GM15510 (cell line): ENCODE data around the gene ATF2.

Experiments
- POLR2A ChIP-seq: IDR thresholded peaks from 3 replicates; pipeline ENCODE4 v1.6.1; 2011; ENCODE audit warnings: borderline replicate concordance; ENCODE audit not compliant: insufficient read length; ENCODE audit errors: extremely low read depth

Gene ATF2

GRCh38 chr2:175136334-175137215 lies 31.4 kb downstream of the ATF2 start:
- TF ChIP-seq POLR2A, result no peak

DNA sequence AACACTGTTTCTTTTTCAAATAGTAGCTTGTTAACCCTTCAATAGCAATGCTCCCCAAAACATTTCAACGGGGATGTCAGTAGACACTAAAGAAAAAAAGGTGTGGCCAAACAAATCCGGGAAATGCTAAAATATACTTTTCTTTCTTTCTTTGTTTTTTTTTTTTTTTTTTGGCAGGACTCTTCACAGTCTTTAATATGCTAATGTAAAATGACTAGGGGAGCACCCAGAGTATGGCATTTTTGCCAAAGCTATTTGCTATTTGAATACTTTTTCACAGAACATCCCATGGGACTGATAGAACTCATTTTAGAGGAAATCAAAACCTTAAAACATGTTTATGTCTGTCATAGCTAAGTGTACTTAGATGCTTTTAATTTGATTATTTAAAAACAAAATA lies 32.1 kb downstream of the ATF2 start:
- no peak for TF ChIP-seq POLR2A

DNA sequence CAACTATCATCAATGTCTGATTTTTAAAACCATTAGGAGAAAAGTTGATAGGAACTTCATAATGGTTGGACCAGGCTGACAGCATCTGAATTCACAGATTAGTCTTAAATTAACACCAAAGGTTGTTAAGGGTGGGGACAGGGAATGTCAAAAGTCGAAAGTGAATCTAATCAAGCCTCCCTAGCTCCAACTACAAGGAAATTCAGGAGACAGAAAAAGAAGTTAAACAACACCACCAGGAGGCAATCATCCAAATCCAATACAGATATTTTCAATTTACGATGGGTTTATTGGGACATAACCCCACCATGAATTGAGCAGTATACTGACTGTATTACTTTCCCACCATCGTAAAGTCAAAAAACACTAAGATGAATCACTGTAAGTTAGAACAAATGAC lies 32.8 kb downstream of the ATF2 start:
- no peak for TF ChIP-seq POLR2A

DNA sequence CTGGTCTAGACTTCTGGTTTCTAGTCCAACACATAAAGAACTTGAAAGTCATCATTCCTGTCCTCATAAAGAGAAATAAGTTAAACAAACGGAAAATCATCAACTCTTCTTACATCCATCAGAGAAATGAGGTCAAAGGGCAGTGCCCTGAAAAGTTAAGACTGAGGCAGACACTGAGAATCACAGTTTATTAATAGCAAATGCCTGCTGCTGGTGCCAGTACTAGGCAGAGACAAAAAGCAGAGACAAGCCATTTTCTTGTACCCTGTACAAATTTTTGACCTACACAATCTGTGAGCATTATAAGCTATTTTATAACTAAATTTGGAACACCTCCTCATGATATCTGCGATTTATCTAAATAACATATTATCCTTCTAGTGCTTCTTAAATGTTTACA lies 36.8 kb downstream of the ATF2 start:
- TF ChIP-seq POLR2A, result no peak

DNA sequence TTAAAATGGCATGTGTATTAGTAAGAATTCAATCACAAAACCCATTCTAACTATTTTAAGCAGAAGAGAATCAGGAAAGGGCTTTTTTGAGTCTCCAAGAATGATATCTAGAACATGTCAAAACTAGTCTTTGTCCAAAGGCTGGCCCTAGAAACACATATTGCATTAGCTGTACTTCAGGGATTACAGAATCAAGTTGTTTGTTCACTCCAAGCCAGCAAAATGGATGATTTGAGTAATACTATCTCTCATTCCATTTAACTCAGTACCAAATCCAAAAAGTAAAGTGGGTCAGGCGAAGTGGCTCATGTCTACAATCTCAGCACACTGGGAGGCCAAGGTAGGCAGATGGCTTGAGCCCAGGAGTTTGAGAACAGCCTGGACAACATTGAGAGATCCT lies 41.3 kb downstream of the ATF2 start:
- no peak for TF ChIP-seq POLR2A

- TF ChIP-seq POLR2A, result no peak
Measured at GRCh38 chr2:175123254-175123653, 44.7 kb downstream of the ATF2 start.

- no peak for TF ChIP-seq POLR2A
Measured at GRCh38 chr2:175111200-175111657, 56.8 kb downstream of the ATF2 start.

DNA sequence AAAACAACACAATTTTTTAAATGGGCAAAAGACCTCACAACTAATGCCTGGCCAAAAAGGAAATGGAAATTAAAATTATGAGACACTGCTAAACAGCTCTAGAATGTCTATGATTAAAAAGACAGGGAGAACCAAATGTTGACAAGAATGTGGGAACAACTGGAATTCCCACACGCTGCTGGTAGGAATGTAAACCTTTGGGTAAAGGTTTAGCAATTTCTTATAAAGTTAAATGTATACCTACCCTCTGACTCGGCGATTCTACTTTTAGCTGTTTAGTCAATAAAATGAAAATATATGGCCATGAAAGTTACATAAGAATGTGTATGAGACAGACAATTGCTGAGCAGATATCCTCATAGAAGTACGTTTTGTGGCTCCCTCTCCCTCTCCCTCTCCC lies 60.9 kb downstream of the ATF2 start:
- TF ChIP-seq POLR2A, result no peak

GRCh38 chr2:175103191-175103590 lies 64.8 kb downstream of the ATF2 start:
- TF ChIP-seq POLR2A, result no peak

DNA sequence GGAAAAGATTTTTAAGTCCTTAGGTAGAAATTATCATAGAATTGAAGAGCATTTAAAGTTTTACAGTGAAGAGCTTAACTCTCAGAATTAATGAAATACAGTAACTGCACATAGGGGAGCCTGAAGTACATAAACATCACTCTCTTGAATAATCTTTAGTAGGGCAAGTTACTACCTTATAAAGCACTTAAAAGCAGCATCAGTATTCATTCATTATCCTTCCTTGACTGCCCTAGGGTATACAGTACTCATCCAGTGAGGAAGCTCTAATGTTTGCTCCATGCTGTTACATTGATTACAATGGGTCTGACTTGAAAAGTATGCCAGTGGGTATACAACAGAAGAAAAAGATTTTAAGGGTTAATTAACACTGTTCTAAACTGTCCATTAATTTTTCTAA lies 66.5 kb downstream of the ATF2 start:
- TF ChIP-seq POLR2A, result no peak

GRCh38 chr2:175097297-175097696 lies 70.7 kb downstream of the ATF2 start:
- TF ChIP-seq POLR2A, result no peak

DNA sequence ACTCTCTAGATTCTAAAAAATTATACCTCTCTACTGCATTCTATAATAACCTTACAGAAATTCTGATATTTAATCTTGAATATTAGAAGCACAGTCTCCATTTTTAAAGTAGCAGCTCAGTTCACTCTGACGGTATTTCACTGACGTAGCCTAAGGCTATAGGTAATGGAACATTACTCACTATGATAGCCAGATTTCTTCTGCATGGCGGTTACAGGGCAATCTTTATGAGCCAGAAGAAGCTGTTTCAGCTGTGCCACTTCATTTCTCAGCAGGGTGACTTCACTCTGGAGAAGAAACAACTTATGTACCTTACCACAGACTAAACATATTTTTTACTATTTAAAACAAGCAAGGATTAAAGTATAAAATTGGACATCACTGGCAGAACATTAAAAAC lies 87.5 kb downstream of the ATF2 start:
- TF ChIP-seq POLR2A, result no peak

GRCh38 chr2:175076272-175076671 lies 91.7 kb downstream of the ATF2 start:
- no peak for TF ChIP-seq POLR2A

GRCh38 chr2:175074478-175074877 lies 93.5 kb downstream of the ATF2 start:
- TF ChIP-seq POLR2A, result no peak

DNA sequence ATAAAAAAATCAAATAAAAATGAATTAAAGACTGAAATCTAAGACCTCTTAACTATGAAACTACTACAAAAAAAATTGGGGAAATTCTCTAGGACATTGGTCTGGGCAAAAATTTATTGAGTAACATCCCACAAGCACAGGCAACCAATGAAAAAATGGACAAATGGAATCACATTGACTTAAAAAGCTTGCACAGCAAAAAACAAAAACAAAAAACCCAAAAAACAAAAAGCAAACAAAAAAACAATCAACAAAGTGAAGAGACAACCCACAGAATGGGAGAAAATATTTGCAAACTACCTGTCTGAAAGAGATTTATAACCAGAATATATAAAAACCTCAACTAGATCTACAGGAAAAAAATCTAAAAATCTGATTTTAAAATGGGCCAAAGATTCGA lies 99.5 kb downstream of the ATF2 start:
- no peak for TF ChIP-seq POLR2A

DNA sequence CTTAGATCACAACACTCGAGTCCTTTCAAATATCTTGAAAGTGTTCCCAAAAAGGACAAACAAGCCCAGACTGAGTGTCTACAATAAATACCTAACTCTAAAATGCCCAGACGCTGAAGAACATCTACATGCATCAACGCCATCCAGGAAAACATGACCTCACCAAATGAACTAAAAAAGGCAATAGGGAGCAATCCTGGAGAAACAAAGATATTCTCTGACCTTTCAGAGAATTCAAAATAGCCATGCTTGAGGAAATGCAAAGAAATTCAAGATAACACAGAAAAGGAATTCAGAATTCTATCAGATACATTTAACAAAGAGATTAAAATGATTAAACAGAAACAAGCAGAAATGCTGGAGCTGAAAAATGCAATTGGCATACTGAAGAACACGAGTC lies 101.6 kb downstream of the ATF2 start:
- no peak for TF ChIP-seq POLR2A
